ENCODE data around the gene MAP3K5.
"Not testable (repeated sequence)": the region's sequence is repeated elsewhere in the genome, so short reads cannot be mapped to it uniquely, and the experiment has no call there.

The MAP3K5 gene, protein sequence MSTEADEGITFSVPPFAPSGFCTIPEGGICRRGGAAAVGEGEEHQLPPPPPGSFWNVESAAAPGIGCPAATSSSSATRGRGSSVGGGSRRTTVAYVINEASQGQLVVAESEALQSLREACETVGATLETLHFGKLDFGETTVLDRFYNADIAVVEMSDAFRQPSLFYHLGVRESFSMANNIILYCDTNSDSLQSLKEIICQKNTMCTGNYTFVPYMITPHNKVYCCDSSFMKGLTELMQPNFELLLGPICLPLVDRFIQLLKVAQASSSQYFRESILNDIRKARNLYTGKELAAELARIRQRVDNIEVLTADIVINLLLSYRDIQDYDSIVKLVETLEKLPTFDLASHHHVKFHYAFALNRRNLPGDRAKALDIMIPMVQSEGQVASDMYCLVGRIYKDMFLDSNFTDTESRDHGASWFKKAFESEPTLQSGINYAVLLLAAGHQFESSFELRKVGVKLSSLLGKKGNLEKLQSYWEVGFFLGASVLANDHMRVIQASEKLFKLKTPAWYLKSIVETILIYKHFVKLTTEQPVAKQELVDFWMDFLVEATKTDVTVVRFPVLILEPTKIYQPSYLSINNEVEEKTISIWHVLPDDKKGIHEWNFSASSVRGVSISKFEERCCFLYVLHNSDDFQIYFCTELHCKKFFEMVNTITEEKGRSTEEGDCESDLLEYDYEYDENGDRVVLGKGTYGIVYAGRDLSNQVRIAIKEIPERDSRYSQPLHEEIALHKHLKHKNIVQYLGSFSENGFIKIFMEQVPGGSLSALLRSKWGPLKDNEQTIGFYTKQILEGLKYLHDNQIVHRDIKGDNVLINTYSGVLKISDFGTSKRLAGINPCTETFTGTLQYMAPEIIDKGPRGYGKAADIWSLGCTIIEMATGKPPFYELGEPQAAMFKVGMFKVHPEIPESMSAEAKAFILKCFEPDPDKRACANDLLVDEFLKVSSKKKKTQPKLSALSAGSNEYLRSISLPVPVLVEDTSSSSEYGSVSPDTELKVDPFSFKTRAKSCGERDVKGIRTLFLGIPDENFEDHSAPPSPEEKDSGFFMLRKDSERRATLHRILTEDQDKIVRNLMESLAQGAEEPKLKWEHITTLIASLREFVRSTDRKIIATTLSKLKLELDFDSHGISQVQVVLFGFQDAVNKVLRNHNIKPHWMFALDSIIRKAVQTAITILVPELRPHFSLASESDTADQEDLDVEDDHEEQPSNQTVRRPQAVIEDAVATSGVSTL (N-terminal part only)
- long read RNA-seq, donor 1, full-length matches to known transcripts: 1 of 10 reads
- long read RNA-seq, donor 1, partial matches to known transcripts: 9 of 10 reads
- long read RNA-seq, donor 1, other reads (novel, unspliced or antisense): 0 of 10 reads
- long read RNA-seq, donor 2: 0 reads
- long read RNA-seq, donor 3: 0 reads
- long read RNA-seq, donor 4, partial matches to known transcripts: 7 of 7 reads
- long read RNA-seq, donor 4, other reads (novel, unspliced or antisense): 0 of 7 reads
- long read RNA-seq, donor 5, partial matches to known transcripts: 6 of 6 reads
- long read RNA-seq, donor 5, other reads (novel, unspliced or antisense): 0 of 6 reads
- long read RNA-seq, donor 6, partial matches to known transcripts: 5 of 5 reads
- long read RNA-seq, donor 6, other reads (novel, unspliced or antisense): 0 of 5 reads
- long read RNA-seq, donor 7: 0 reads
- long read RNA-seq, donor 8, partial matches to known transcripts: 14 of 14 reads
- long read RNA-seq, donor 8, other reads (novel, unspliced or antisense): 0 of 14 reads

DNA sequence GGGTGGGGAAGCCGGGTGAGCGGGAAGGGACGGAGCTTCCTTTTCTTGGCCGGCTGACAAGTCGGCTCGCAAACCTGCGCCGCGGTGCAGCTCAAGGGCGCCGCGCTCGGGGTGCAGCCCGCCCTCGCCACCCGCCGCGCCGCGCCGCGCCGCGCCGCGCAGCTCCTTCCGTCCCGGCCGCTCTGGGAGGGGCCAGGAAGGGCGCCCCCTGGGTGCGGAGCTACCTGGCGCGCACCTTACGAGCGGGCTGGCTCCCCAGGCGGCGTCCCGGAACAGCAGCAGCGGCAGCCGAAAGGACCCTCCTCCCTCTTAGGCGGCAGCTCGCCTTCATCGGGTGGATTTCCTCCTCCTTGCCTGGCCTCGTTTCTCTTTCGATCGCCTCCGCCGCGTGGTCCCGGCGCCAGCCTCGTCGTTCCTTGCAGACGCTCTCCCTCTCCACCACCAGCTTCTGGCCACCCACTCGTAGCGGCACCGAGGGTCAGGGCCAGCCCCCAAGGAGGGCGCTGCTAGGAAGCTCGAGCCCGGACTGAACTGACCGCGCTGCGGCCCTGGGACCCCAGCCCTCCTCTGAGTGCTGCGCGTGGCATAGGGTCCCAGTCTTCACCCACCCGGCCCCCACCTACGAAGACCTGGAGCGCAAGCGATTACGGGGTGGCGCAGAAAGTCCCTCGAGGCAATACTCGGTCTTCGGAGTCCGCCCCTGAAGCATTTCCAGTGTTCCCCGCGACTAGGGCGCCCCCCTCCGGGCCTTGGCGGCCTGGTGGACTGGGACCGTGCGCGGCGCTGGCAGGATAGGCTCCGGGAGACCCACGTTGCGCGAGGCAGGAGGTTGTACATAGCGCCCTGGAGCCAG lies at the start of gene MAP3K5:
Gene MAP3K5, minus strand, starts transcription at position 68 of the 853 bp plus-strand sequence. CDS start 320 bp downstream, outside the sequence.
- peak; percentile 97 for DNase-seq

DNA sequence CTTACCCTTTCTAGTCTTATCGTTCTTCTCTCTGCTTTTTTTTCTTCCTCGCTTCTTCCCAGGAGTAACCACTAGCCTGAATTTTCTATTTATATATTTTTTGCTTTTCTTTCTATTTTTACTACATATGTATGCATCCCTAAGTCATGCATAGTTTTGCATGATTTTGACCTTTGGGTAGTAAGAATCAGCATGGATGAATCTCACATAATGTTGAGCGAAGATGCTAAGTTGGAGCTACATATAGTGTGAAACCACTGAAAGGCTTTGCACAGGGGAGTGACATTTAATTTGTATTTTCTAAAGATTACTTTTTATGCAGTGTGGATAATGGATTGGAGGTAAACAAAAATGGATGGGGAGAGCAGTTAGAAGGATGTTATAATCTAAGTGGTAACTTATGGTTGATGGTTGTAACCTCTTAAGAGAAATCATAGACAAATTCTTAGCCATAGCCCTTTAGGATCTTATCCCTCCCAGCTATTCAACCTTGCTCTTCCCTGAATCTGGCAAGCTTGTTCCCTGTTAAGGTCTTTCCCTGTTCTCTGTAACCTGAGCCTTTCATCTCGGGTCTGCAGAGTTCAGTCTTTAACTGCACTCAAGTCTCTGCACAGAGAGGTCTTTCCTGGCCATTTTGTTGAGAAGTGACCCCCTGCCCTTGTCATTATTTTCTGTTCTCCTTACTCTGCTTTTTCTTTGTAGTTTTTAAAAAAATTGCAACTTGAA lies 48.2 kb upstream of the MAP3K5 start:
- no peak for DNase-seq

DNA sequence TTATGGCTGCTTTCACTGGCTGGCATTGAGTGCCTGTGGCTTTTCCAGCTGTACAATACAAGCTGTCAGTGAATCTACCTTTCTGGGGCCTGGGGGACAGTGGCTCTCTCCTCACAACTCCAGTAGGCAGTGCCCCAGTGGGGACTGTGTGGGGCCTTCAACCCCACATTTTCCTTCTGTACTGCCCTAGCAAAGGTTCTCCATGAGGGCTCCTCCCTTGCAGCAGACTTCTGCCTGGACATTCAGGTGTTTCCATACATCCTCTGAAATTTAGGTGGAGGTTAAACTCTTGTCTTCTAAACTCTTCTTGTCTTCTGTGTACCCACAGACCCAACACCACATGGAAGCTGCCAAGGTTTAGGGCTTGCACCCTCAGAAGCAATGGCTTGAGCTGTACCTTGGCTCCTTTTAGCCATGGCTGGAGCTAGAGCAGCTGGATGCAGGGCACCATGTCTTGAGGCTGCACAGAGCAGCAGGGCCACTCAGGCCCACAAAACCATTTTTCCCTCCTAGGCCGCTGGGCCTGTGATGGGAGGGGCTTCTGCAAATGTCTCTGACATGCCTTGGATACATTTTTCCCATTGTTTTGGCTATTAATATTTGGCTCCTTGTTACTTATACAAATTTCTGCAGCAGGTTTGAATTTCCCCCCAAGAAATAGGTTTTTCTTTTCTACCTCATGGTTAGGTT lies 39.7 kb upstream of the MAP3K5 start:
- no peak for DNase-seq

DNA sequence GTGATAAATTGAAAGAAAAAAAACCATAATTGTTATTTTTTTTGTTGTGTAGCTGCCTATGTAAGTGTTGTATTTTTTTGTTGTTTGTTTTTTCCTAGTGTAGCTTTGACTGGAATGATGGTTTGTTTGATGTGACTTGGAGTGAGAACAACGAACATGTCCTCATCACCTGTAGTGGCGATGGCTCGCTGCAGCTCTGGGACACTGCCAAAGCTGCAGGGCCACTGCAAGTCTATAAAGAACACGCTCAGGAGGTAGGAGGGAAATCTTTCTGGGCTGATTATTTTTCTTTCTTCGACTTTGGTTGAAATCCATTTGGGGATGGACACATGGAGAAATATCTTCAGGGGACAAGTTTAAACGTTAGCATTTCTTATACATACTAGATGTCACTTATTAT lies 33.9 kb upstream of the MAP3K5 start:
- no peak for DNase-seq

DNA sequence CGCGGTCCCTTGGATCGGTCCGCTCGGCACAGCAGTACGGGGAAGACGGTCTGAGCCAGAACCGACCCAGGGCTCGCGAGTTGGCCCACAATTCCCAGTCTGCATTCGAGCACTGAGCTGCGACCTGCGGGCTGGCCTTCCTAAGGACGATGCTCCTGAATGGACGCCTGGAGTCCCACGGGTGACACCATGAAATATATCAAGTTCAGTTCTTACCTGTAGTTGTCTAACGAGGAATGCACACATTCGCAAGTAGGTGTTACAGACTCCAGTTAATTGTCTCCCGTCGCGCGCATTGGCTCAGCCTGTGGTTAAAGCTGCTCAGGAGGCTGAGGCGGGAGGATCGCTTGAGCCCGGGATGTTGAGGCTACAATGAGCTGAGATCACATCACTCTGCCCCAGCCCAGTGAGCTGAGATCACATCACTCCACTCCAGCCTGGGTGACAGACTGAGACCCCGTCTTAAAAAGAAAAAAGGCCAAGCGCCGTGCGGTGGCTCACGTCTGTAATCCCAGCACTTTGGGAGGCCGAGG lies 30.9 kb upstream of the MAP3K5 start:
- DNase-seq: no peak

DNA sequence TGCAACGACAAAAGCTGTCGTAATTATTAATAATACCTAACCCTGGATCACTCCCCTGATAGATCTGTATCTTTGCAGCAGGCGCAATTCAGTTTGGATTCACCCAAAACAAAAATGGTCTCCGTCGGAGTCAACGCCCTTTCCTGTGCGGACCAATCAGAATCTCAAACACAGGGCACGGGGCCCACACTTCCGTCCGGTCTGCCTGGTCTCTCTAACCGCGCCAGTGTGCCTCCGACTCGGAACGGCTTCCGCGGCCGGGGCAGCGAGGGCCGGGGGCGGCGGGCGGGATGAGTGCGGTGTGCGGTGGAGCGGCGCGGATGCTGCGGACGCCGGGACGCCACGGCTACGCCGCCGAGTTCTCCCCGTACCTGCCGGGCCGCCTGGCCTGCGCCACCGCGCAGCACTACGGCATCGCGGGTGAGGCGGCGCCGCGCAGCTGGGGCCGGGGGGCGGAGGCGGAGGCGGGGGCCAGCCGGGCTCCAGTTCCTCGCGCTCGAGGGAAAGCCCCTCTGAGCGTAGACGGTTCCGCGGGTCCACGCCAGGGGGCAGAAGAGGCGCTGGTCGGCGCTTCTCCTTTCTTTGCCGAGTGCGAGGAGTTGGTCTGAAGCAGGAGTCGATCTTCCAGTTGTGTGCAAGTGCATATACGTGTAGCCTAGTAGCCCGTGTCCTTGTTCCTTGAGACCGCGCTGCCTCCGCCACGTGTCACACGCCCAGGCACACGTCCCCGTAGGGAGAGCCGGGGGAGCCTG lies 30.3 kb upstream of the MAP3K5 start, which contains the start of gene PEX7:
Gene PEX7, plus strand, starts transcription at position 217 of the 752 bp plus-strand sequence. Its CDS starts 74 bp downstream, at position 291.
- peak; percentile 86 for DNase-seq

DNA sequence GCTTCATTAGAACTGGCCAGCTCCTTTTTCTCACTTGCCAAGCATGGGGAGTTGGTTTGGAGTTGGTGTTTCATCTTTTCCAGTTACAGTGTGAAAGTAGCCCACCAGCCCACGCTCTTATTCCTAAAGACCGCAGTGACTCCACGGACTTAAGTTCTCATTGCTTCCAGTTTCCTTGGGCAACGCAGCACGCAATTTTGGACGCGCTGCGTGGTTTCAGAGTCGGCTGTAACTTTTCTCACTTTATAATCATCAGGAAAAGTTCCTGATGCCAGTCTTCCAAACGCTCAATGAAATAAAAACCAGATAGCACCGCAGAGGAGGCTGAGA lies 29.7 kb upstream of the MAP3K5 start:
- peak; percentile 79 for DNase-seq

DNA sequence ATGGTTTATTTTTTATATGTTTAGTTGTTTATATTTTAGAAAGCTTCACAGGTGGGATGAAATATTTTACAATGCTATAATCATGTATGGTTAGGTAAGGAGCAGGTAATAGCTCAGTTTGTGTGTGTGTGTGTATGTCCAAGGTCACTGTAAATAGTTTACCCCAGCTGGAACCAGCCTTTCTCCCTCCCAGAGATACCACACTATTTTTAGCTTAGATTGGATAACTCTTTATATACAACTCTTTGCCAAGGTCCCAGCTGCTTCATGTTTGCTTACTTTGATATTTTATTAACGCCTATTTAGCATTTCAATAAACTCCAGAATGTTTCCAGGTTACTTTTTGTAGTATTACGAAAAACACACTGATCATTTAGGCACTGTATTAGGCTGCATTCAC lies 28.3 kb upstream of the MAP3K5 start:
- DNase-seq: no peak

DNA sequence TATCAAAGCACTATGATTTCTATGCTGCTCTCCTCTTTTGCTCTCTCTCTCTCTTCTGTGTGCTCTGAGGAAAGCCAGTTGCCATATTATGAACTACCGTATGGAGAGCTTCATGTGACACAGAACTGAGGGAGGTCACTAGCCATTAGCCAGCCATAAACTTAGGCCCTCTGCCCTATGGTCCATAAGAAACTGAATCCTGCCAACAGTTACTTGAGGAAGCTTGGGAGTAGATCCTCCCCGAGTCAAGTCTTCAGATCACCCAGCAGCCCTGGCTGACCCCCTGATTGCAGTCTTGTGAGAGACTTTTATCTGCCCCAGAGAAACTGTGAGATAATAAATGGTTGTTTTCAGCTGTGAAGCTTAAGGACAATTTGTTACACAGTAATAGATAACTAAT lies 24.4 kb upstream of the MAP3K5 start:
- DNase-seq: no peak

DNA sequence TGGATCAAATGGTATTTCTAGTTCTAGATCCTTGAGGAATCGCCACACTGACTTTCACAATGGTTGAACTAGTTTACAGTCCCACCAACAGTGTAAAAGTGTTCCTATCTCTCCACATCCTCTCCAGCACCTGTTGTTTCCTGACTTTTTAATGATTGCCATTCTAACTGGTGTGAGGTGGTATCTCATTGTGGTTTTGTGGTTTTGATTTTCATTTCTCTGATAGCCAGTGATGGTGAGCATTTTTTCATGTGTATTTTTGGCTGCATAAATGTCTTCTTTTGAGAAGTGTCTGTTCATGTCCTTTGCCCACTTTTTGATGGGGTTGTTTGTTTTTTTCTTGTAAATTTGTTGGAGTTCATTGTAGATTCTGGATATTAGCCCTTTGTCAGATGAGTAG lies 23.3 kb upstream of the MAP3K5 start:
- not testable (repeated sequence) for DNase-seq

DNA sequence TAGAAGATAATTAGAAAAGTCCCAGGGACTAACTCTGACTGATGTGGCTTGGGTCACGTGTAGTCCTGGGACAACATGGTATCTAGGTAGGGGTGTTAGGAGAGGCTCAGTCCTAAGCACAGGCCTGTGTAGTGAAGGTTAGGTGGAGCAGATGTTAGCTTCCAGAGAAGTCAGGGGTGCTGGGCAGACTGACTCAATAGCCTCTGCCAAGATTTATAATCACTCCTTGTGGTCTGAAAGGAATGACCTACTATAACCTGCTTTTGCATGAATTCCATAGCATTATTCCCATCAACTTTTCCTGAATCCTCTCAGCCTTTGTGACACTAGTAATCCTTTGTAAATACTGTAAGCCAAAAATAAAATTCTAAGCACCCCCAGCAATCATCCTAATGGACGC lies 19.9 kb upstream of the MAP3K5 start:
- no peak for DNase-seq

DNA sequence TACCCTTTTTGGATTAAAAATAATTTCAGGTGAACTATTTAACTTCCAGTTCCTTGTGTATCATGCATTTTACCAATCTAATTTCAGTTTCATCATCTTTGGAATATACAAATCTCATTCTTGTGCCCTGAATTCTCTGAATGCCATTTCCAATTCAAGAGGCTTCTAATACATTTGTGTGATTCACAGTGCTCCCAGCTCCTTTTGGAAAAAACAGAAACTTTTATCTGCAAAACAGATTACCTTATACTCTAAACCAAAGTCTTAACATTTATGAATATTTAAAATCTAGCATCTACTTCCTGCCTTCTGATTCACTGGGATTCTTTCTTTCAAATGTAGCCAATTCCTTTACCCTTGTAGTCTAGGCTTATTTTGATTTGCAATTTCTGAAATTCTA lies 19.0 kb upstream of the MAP3K5 start:
- no peak for DNase-seq

DNA sequence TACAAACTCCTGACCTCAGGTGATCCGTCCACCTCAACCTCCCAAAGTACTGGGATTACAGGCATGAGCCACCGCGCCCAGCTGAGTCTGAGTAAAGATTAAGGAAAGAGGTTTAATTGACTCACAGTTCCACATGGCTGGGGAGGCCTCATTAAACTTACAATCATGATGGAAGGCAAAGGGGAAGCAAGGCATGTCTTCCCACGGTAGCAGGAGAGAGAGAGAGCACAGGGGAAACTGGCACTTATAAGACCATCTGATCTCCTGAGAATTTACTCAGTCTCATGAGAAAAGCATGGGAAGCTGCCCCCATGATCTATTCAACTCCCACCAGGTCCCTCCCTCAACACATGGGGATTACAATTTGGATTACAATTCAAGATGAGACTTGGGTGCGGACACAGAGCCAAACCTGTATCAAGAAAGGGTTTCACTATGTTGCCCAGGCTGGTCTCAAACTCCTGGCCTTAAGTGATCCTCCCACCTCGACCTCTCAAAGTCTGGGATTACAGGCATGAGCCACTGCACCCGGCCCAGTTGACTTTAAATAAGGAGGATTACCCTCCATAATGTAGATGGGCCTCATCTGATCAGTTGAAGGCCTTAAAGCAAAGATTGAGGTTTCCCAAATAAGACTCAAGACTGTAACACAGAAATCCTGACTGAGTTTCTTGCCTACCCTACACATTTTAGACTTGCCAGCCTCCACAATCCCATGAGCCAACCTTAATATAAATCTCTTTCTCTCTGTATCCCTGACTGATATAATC lies 17.0 kb upstream of the MAP3K5 start:
- DNase-seq: no peak

DNA sequence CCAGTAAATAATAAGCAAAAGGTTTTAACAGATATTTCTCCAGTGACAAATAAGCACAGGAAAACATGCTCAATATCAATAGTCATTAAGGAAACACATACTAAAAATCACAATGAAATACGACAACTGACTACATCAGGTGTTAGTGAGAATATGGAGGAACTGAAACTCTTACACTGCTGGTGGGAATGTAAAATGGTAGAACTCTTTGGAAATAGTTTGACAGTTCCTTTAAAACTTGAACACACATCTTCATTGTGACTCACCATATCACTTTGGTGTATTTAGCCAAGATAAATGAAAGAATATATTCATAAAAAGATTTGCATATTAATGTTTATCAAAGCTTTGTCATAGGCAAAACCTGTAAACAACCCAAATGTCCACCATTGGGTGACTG lies 11.3 kb upstream of the MAP3K5 start:
- DNase-seq: no peak

DNA sequence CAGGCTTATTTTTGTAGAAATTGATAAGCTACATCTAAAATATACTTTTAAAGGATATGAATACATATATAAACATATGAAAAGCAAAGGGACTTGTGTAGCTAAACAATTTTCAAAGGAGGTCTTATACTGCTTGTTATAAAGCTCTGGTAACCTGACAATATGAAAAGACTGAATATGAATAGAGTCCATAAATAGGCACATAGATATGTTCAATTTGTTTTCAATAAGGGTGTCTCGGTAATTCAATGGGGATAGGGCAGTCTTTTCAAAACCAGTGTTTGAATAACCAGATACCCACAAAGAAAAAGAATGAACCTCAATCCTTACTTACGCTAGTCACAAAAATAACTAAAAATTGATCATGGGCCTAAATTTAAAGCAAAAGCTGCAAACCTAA lies 9.3 kb upstream of the MAP3K5 start:
- DNase-seq: no peak

DNA sequence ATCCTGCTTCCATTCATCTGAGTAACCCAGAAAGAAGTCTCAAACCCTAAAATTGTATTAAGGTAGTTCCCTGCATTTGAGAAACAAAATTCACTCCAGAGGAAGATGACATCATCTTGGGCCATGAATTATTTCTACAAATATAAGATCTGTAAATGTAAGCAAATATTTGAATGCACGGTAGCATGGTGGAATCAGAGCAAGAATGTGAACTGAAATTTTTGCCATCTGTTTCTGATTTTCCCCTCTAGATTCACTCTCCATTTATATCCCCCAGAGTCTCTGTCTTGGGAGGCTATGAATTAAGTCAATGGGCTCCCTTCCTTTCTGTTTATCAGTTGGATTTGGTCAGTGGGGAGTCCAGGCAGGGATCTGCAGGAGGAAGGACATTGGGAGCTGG lies 5.8 kb upstream of the MAP3K5 start:
- DNase-seq: no peak

DNA sequence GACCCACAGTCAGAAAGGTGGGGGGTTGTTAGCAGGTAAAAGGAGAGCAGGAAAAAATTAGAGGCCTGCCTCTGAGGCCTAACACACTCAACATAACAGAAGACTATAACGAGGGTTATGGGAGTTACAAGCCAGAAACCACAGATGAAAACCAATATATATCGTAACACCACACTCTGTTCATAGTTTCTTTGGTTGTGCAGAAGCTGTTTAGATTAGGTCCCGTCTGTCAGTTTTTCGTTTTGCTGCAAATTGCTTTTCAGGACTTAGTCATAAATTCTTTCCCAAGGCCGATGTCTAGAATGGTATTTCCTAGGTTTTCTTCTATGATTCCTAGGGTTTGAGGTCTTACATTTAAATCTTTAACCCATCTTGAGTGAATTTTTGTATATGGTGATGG lies 3.7 kb upstream of the MAP3K5 start:
- DNase-seq: no peak

Measured in right kidney (tissue), 9 donors.